ENCODE measurements around the gene ST6GALNAC5.

ST6GALNAC5 gene

DNA sequence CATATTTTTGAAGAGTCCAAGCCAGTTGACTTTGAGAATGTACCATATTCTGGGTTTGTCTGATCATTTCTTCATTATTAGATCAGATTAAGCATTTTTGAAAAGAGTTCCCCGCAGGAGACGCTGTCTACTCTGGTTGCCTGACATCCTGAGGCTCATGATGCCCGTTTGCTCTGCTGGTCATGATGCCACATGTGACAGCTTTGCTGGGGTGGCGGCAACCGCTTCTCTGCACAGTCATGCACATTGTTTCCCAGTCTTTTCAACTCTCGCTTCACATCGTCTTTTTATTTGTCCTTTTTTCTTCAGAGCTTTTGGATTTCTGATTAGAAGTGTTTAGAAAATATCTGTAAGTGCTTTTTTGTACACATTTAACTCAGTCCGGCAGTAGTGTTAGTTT is 90.7 kb downstream of the ST6GALNAC5 start:
- TF ChIP-seq EGR1 (IDR thresholded peaks at IDR 0.05) = no peak
- TF ChIP-seq NFIC (IDR thresholded peaks at IDR 0.05) = no peak
- no peak for TF ChIP-seq YY1 (IDR thresholded peaks at IDR 0.05; ENCODE audit: low read depth)
- TF ChIP-seq, protein P1, sequence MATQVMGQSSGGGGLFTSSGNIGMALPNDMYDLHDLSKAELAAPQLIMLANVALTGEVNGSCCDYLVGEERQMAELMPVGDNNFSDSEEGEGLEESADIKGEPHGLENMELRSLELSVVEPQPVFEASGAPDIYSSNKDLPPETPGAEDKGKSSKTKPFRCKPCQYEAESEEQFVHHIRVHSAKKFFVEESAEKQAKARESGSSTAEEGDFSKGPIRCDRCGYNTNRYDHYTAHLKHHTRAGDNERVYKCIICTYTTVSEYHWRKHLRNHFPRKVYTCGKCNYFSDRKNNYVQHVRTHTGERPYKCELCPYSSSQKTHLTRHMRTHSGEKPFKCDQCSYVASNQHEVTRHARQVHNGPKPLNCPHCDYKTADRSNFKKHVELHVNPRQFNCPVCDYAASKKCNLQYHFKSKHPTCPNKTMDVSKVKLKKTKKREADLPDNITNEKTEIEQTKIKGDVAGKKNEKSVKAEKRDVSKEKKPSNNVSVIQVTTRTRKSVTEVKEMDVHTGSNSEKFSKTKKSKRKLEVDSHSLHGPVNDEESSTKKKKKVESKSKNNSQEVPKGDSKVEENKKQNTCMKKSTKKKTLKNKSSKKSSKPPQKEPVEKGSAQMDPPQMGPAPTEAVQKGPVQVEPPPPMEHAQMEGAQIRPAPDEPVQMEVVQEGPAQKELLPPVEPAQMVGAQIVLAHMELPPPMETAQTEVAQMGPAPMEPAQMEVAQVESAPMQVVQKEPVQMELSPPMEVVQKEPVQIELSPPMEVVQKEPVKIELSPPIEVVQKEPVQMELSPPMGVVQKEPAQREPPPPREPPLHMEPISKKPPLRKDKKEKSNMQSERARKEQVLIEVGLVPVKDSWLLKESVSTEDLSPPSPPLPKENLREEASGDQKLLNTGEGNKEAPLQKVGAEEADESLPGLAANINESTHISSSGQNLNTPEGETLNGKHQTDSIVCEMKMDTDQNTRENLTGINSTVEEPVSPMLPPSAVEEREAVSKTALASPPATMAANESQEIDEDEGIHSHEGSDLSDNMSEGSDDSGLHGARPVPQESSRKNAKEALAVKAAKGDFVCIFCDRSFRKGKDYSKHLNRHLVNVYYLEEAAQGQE (IDR thresholded peaks at IDR 0.05; ENCODE audit: low read depth) = no peak
- TF ChIP-seq TCF12 (IDR thresholded peaks at IDR 0.05; ENCODE audit: low read depth) = no peak
- TF ChIP-seq FOXM1 (IDR thresholded peaks at IDR 0.05; ENCODE audit: borderline replicate concordance, low read depth) = no peak
- no peak for TF ChIP-seq EP300 (IDR thresholded peaks at IDR 0.05; ENCODE audit: borderline replicate concordance)
- no peak for TF ChIP-seq RAD21 (IDR thresholded peaks at IDR 0.05; ENCODE audit: low read depth)
- no peak for TF ChIP-seq ZBTB7A (IDR thresholded peaks at IDR 0.05; ENCODE audit: low read depth)
- TF ChIP-seq, protein P2, sequence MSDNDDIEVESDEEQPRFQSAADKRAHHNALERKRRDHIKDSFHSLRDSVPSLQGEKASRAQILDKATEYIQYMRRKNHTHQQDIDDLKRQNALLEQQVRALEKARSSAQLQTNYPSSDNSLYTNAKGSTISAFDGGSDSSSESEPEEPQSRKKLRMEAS (IDR thresholded peaks at IDR 0.05) = no peak
- TF ChIP-seq, protein P3, sequence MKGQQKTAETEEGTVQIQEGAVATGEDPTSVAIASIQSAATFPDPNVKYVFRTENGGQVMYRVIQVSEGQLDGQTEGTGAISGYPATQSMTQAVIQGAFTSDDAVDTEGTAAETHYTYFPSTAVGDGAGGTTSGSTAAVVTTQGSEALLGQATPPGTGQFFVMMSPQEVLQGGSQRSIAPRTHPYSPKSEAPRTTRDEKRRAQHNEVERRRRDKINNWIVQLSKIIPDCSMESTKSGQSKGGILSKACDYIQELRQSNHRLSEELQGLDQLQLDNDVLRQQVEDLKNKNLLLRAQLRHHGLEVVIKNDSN (IDR thresholded peaks at IDR 0.05) = no peak
- no peak for TF ChIP-seq CEBPB (IDR thresholded peaks at IDR 0.05)
- no peak for TF ChIP-seq TAF1 (IDR thresholded peaks at IDR 0.05; ENCODE audit: low read depth)
- no peak for TF ChIP-seq TEAD4 (IDR thresholded peaks at IDR 0.05)
- no peak for TF ChIP-seq CREB1 (IDR thresholded peaks at IDR 0.05; ENCODE audit: low read depth)

- no peak for TF ChIP-seq EGR1 (IDR thresholded peaks at IDR 0.05)
- TF ChIP-seq, protein P1 (IDR thresholded peaks at IDR 0.05; ENCODE audit: low read depth) = no peak
- TF ChIP-seq, protein P3 (IDR thresholded peaks at IDR 0.05) = no peak
- no peak for TF ChIP-seq TAF1 (IDR thresholded peaks at IDR 0.05; ENCODE audit: low read depth)
- TF ChIP-seq NFIC (IDR thresholded peaks at IDR 0.05) = no peak
- no peak for TF ChIP-seq FOXM1 (IDR thresholded peaks at IDR 0.05; ENCODE audit: borderline replicate concordance, low read depth)
- no peak for TF ChIP-seq ZBTB7A (IDR thresholded peaks at IDR 0.05; ENCODE audit: low read depth)
Observed at GRCh38 chr1:76958828-76959227, 91.5 kb downstream of the ST6GALNAC5 start.

DNA sequence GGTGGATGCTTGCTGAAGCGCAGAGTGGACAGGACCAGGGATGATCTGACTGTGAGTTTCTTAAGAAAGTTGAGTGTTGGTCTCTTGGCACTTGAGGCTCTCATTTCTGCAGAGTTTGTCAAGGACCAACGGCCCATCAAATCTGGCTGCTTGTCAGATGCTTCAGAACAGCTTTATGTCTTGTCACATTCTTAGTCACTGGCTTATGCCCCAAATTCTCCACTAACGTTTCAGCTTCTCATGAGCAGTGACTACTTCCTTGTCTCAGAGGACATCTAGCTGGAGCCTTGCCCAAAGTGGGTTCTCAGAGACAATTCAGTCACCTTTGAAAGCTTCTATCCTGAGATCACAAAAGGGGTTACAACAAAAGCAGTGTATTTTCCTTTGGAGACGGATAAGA is 92.3 kb downstream of the ST6GALNAC5 start:
- TF ChIP-seq YY1 (IDR thresholded peaks at IDR 0.05; ENCODE audit: low read depth) (no peak), TAF1 (IDR thresholded peaks at IDR 0.05; ENCODE audit: low read depth) (no peak), NFIC (IDR thresholded peaks at IDR 0.05) (no peak), TEAD4 (IDR thresholded peaks at IDR 0.05) (no peak), ZBTB7A (IDR thresholded peaks at IDR 0.05; ENCODE audit: low read depth) (no peak), EGR1 (IDR thresholded peaks at IDR 0.05) (no peak), CREB1 (IDR thresholded peaks at IDR 0.05; ENCODE audit: low read depth) (no peak)
- TF ChIP-seq, protein P2 (IDR thresholded peaks at IDR 0.05) = no peak
- TF ChIP-seq, protein P1 (IDR thresholded peaks at IDR 0.05; ENCODE audit: low read depth) = no peak
- TF ChIP-seq, protein P3 (IDR thresholded peaks at IDR 0.05) = no peak

DNA sequence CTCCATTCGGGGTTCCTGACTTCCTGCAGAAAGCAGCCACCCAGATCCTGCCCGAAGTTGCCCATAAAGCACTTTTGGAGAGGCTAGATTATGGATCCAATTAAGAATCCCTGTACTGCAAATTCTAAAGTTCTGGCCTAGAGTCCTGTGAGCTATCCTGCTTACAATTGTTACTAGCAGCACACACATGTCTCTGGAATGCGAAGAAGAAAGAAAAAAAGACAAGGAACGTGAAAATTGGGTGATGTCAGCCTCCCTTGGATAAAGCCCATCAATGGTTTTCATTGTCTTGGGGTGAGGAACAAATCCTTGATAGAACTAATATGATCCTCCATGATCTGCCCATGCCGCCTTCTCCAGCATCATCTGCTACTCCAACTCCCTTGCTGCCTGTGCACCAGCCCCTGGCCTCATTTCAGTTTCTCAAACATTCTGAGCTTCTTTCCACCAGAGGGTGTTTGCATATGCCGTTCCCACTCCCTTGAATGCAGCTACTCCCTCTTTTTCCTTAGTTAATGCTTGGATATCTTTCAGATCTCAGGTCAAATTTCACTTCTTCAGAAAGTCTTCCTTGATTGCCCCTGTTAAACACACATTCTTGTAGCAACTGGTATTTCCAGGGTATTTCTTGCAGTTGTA is 94.0 kb downstream of the ST6GALNAC5 start:
- TF ChIP-seq FOXM1 (IDR thresholded peaks at IDR 0.05; ENCODE audit: borderline replicate concordance, low read depth) (no peak), TCF12 (IDR thresholded peaks at IDR 0.05; ENCODE audit: low read depth) (no peak), TAF1 (IDR thresholded peaks at IDR 0.05; ENCODE audit: low read depth) (no peak), ZBTB7A (IDR thresholded peaks at IDR 0.05; ENCODE audit: low read depth) (no peak), RAD21 (IDR thresholded peaks at IDR 0.05; ENCODE audit: low read depth) (no peak), EP300 (IDR thresholded peaks at IDR 0.05; ENCODE audit: borderline replicate concordance) (no peak), NFIC (IDR thresholded peaks at IDR 0.05) (no peak), CEBPB (IDR thresholded peaks at IDR 0.05) (no peak), TEAD4 (IDR thresholded peaks at IDR 0.05) (no peak), EGR1 (IDR thresholded peaks at IDR 0.05) (no peak), YY1 (IDR thresholded peaks at IDR 0.05; ENCODE audit: low read depth) (no peak), CREB1 (IDR thresholded peaks at IDR 0.05; ENCODE audit: low read depth) (no peak)
- TF ChIP-seq, protein P1 (IDR thresholded peaks at IDR 0.05; ENCODE audit: low read depth) = no peak
- TF ChIP-seq, protein P2 (IDR thresholded peaks at IDR 0.05) = no peak
- TF ChIP-seq, protein P3 (IDR thresholded peaks at IDR 0.05) = no peak

All from Ishikawa (cell line).